Kidney (tissue), 14 donors: ENCODE measurements around the gene FAM76A. TPM values are rescaled to one million over a fixed set of nuclear protein-coding genes. Genes with fewer than 3 reads are reported as not detected.
A peak's percentile ranks its signal among the peaks of the same experiment; 100 is the strongest.
"Not testable (repeated sequence)": the region's sequence is repeated elsewhere in the genome, so short reads cannot be mapped to it uniquely, and the experiment has no call there.

Experiments
- DNase-seq, 5 donors: peaks; one replicate each; pipeline ENCODE4 v3.0.0-alpha.2; 2013 to 2020
- FAIRE-seq: peaks from 2 replicates; lab custom pipeline; 2012; peaks lifted over from hg19 to GRCh38; lab: Jason Lieb, UNC
- H3K27ac ChIP-seq, 2 donors: one replicate each; pipeline ENCODE4 v1.7.0; 2013; ENCODE audit warnings: low read depth in 2 of 2, low read length in 2 of 2, inconsistent platforms in 1 of 2
- H3K27me3 ChIP-seq: one replicate; pipeline ENCODE4 v1.7.1; 2013; ENCODE audit warnings: low read length, inconsistent platforms; ENCODE audit not compliant: control insufficient read depth, insufficient read depth
- H3K36me3 ChIP-seq, 3 donors: one replicate each; pipeline versions ENCODE4 v1.7.0 to v1.7.1; 2013; ENCODE audit warnings: low read length in 3 of 3, control low read depth in 1 of 3, inconsistent platforms in 1 of 3; ENCODE audit not compliant: insufficient read depth in 3 of 3, control insufficient read depth in 2 of 3
- H3K4me1 ChIP-seq, 3 donors: one replicate each; pipeline versions ENCODE4 v1.7.0 to v1.7.1; 2013; ENCODE audit warnings: low read length in 3 of 3, inconsistent platforms in 1 of 3, low read depth in 1 of 3; ENCODE audit not compliant: control insufficient read depth in 2 of 3, insufficient read depth in 2 of 3
- H3K4me3 ChIP-seq, 3 donors: one replicate each; pipeline versions ENCODE4 v1.7.0 to v1.8.1; 2013; ENCODE audit warnings: low read length in 3 of 3, control low read depth in 1 of 3, inconsistent platforms in 1 of 3
- H3K9ac ChIP-seq, 3 donors: one replicate each; pipeline versions ENCODE4 v1.7.0 to v1.7.1; 2013; ENCODE audit warnings: low read length in 3 of 3, control low read depth in 1 of 3, inconsistent platforms in 1 of 3
- H3K9me3 ChIP-seq, 3 donors: one replicate each; pipeline versions ENCODE4 v1.7.0 to v1.7.1; 2013; ENCODE audit warnings: low read length in 3 of 3, control low read depth in 1 of 3, inconsistent platforms in 1 of 3; ENCODE audit not compliant: control insufficient read depth in 2 of 3, insufficient read depth in 1 of 3
- intact Hi-C: fragments of 100-400 bp; cut with DNase I; formaldehyde crosslinking; loops from one replicate; pipeline ENCODE4 v1.11.1; 2022
- polyA plus RNA-seq: library from polyadenylated mRNA; stranded (reverse); fragments of 350-450 nt; fragmentation: Illumina TruSeq; extraction: RNeasy Lipid Tissue Mini Kit (QIAGEN cat#74804); gene quantifications from one replicate; pipeline ENCODE4 v1.2.3, GENCODE V29; 2014; ENCODE audit warnings: low read depth, low replicate concordance; ENCODE audit not compliant: insufficient read depth
- total RNA-seq: library from RNA; stranded (reverse); fragmentation: NEBNext Ultra II Directional; extraction: Animal tissue kit (Norgen Biotek cat#: 25700); gene quantifications from one replicate; pipeline ENCODE4 v1.2.1, GENCODE V29; 2021
- TF ChIP-seq, protein P1 (sequence below): IDR thresholded peaks from 3 replicates; pipeline ENCODE4 v1.5.1; 2012; ENCODE audit warnings: mild to moderate bottlenecking, moderate library complexity, borderline replicate concordance; ENCODE audit not compliant: insufficient read depth; ENCODE audit errors: extremely low read depth
- donor health status: control.
- donor health status: control.
- donor health status: control.
- donor health status: control.
- donor health status: control.
- donor health status: DM: yes; HTN: yes; CAD: no.
- donor health status: Normal renal cell carcinoma (clear cell type).

The FAM76A gene
- total and polyA plus RNA-seq, 2 donors from 2014 or later, result 5.9 to 17.0 TPM

DNA sequence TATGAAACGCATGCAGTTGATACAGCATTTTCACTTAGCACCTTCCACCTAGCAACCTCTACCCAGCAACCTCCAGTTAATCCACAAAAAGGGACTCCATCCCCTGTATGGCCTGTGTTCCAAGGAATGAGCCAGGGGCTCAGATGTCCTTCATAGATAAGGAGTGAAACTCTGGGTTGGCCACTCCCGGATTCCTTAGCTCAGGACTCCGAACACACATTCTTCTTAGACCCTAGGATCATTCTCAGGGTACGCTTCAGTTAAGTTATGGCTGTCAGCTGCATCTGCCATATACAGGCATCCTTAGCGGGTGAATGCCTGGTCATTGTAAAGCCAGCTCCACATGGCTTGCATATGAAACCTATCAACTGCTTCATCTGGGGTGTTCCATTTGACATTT is 37.9 kb upstream of the FAM76A start:
- DNase-seq (no peak), FAIRE-seq (no peak)
- no peaks in the 10 kb centered on the region for H3K9me3 ChIP-seq
- no peak overlapping the region for H3K27ac ChIP-seq
- no peak overlapping the region for H3K9ac ChIP-seq
- no peaks in the 10 kb centered on the region for H3K27me3 ChIP-seq
- no peaks in the 10 kb centered on the region for H3K4me1 ChIP-seq
- no peaks in the 10 kb centered on the region for H3K36me3 ChIP-seq
- H3K4me3 ChIP-seq, result no peak overlapping the region
- TF ChIP-seq, protein P1, sequence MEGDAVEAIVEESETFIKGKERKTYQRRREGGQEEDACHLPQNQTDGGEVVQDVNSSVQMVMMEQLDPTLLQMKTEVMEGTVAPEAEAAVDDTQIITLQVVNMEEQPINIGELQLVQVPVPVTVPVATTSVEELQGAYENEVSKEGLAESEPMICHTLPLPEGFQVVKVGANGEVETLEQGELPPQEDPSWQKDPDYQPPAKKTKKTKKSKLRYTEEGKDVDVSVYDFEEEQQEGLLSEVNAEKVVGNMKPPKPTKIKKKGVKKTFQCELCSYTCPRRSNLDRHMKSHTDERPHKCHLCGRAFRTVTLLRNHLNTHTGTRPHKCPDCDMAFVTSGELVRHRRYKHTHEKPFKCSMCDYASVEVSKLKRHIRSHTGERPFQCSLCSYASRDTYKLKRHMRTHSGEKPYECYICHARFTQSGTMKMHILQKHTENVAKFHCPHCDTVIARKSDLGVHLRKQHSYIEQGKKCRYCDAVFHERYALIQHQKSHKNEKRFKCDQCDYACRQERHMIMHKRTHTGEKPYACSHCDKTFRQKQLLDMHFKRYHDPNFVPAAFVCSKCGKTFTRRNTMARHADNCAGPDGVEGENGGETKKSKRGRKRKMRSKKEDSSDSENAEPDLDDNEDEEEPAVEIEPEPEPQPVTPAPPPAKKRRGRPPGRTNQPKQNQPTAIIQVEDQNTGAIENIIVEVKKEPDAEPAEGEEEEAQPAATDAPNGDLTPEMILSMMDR, result no peak
- intact Hi-C loops, result no loop called here

DNA sequence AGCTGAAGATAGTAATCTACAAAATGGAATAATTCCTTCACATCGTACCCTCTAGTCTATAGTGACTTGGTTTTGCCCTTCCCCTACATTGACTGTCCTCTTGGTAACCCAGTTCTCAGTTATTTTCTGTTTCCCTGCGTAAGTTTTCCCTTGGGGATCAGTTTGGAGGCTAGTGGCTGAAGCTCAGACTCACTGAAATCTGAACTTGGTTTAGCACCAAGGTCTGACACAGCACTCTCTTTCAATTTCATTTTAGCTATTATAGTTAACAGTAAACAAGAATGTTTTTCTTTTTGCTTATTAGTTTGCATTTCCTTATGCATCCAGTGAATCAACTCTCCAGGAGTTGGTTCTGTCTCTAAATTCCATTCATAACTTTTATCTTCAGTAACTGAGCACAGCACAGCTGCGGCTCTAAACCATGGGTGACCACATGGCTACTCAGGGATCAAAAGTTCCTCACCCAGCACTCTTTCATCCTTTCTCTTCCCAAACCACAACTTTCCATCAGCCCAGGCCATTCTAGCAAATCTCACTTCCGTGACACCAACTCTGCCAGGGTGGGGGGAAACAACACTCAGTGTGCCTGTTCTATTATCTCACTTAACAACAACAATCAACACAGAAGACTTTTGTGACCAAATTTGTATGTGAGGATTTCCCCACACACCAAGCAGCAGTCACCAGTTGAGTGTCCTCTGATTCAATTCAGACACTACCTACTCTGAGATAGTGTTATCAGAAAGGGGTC is 36.2 kb upstream of the FAM76A start:
- intact Hi-C loops, result no loop called here
- Histone ChIP-seq H3K4me1 (no peaks in the 10 kb centered on the region), H3K36me3 (no peaks in the 10 kb centered on the region), H3K9me3 (no peaks in the 10 kb centered on the region), H3K4me3 (peak overlapping the region in 1 of 3 donors; percentile 9), H3K9ac (no peak overlapping the region), H3K27ac (peak overlapping the region; percentile 9 to 32), H3K27me3 (no peaks in the 10 kb centered on the region)
- no peak for FAIRE-seq
- no peak for DNase-seq
- TF ChIP-seq, protein P1, result no peak

DNA sequence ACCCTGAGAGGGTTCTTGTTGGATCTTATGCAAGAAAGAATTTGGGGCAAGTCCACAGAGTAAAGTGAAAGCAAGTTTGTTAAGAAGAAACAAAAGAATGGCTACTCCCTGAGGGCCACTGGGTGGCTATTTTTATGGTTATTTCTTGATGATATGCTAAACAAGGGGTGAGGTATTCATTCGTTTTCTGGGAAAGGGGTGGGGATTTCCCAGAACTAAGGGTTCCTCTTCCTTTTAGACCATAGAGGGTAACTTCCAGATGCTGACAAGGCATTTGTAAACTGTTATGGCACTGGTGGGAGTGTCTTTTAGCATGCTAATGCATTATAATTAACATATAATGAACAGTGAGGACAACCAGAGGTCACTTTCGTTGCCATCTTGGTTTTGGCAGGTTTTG is 35.6 kb upstream of the FAM76A start:
- Histone ChIP-seq H3K36me3 (no peaks in the 10 kb centered on the region), H3K9ac (no peak overlapping the region), H3K9me3 (no peaks in the 10 kb centered on the region), H3K4me3 (no peak overlapping the region), H3K4me1 (no peaks in the 10 kb centered on the region), H3K27ac (no peak overlapping the region), H3K27me3 (no peaks in the 10 kb centered on the region)
- no peak for FAIRE-seq
- TF ChIP-seq, protein P1, result no peak
- DNase-seq, result no peak
- intact Hi-C loops, result no loop called here

DNA sequence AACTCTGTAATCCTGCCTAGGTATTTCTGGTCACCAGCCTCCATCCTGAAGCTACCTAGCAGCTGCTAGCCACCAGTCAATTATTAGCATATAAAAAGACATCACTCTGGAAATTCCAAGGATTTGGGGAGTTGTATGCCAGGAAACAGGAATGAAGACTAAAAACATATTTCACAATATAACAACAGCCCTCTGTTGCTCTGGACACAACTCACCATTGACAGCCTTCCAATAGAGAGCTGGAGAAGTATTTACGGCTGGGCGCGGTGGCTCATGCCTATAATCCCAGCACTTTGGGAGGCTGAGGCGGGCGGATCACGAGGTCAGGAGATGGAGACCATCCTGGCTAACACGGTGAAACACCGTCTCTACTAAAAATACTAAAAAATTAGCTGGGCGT is 28.9 kb upstream of the FAM76A start:
- H3K27ac ChIP-seq, H3K4me3 ChIP-seq, FAIRE-seq, H3K27me3 ChIP-seq, H3K9ac ChIP-seq, DNase-seq, H3K9me3 ChIP-seq, H3K4me1 ChIP-seq, intact Hi-C loops, H3K36me3 ChIP-seq: not testable (repeated sequence)
